Progenitor cell of endocrine pancreas (in vitro differentiated cells): ENCODE measurements around the gene GOLGA6L7. TPM values are rescaled to one million over a fixed set of nuclear protein-coding genes. Genes with fewer than 3 reads are reported as not detected.

ENCODE experiments used
- DNase-seq: peaks from one replicate; pipeline ENCODE4 v3.0.0; 2021; ENCODE audit warnings: low spot score; ENCODE audit not compliant: unreplicated experiment
- H3K27ac Mint-ChIP-seq: 2 replicates; pipeline ENCODE4 v1.8.0; 2021; ENCODE audit warnings: mild to moderate bottlenecking, moderate library complexity, mixed read lengths
- H3K27me3 Mint-ChIP-seq: 2 replicates; pipeline ENCODE4 v1.8.0; 2021; ENCODE audit warnings: mixed read lengths
- H3K36me3 Mint-ChIP-seq: 2 replicates; pipeline ENCODE4 v1.8.0; 2022; ENCODE audit warnings: mixed read lengths; ENCODE audit not compliant: insufficient read depth
- H3K4me1 Mint-ChIP-seq: 2 replicates; pipeline ENCODE4 v1.8.0; 2021; ENCODE audit warnings: low read depth, mixed read lengths
- H3K4me3 Mint-ChIP-seq: 2 replicates; pipeline ENCODE4 v1.8.0; 2021; ENCODE audit warnings: low read depth, mild to moderate bottlenecking, moderate library complexity, mixed read lengths
- H3K9me3 Mint-ChIP-seq: 2 replicates; pipeline ENCODE4 v1.8.0; 2021; ENCODE audit warnings: low read depth, mixed read lengths
- CTCF ChIP-seq: fragments of 200-600 bp; sonication (generic); IDR thresholded peaks from one replicate; pipeline ENCODE4 v1.5.0; 2021; ENCODE audit warnings: antibody characterized with exemption, mild to moderate bottlenecking; ENCODE audit not compliant: unreplicated experiment
- total RNA-seq: library from RNA; stranded (reverse); gene quantifications from 2 replicates; pipeline ENCODE4 v1.2.1, GENCODE V29; 2021

The GOLGA6L7 gene
- total RNA-seq, 1 donor from 2014 or later, result not detected

GRCh38 chr15:28885630-28886430 is 37.4 kb upstream of the GOLGA6L7 start, which contains the start of gene APBA2:
TSS of gene APBA2 (plus strand) at chr15:28885974. CDS start at chr15:29053885, 167,911 bp downstream.
- DNase-seq, result peak; percentile 51
- no peak for TF ChIP-seq CTCF
- peak within 1 kb of the TSS; percentile 76 for H3K27ac Mint-ChIP-seq
- H3K36me3 Mint-ChIP-seq, result no peaks in the 10 kb centered on the region
- peak within 1 kb of the TSS; percentile 74 for H3K4me3 Mint-ChIP-seq
- no peaks in the 10 kb centered on the region for H3K9me3 Mint-ChIP-seq
- H3K4me1 Mint-ChIP-seq, result peaks cover 12% of the 10 kb centered on the region
- peaks cover 9% of the 10 kb centered on the region for H3K27me3 Mint-ChIP-seq

- no peaks in the 10 kb centered on the region for H3K36me3 Mint-ChIP-seq
- H3K27me3 Mint-ChIP-seq, result peaks cover 9% of the 10 kb centered on the region
- no peaks in the 10 kb centered on the region for H3K9me3 Mint-ChIP-seq
- DNase-seq, result no peak
- peaks cover 14% of the 10 kb centered on the region for H3K4me1 Mint-ChIP-seq
- no peak for TF ChIP-seq CTCF
- peak overlapping the region; percentile 76 for H3K27ac Mint-ChIP-seq
- peak overlapping the region; percentile 67 for H3K4me3 Mint-ChIP-seq
These were observed 36.7 kb upstream of the GOLGA6L7 start for GRCh38 chr15:28885128-28885629.

- DNase-seq, result no peak
- TF ChIP-seq CTCF, result no peak
- Mint-ChIP-seq H3K4me3 (peak overlapping the region; percentile 67), H3K27ac (no peak overlapping the region), H3K36me3 (no peaks in the 10 kb centered on the region), H3K4me1 (peaks cover 14% of the 10 kb centered on the region), H3K27me3 (peaks cover 9% of the 10 kb centered on the region), H3K9me3 (no peaks in the 10 kb centered on the region)
These were observed 35.9 kb upstream of the GOLGA6L7 start for GRCh38 chr15:28884151-28884940.

GRCh38 chr15:28881600-28881999 is 33.2 kb upstream of the GOLGA6L7 start:
- Mint-ChIP-seq H3K27me3 (peaks cover 8% of the 10 kb centered on the region), H3K36me3 (no peaks in the 10 kb centered on the region), H3K9me3 (no peaks in the 10 kb centered on the region), H3K4me3 (no peak overlapping the region), H3K4me1 (peaks cover 6% of the 10 kb centered on the region), H3K27ac (no peak overlapping the region)
- DNase-seq, result no peak
- no peak for TF ChIP-seq CTCF

- Mint-ChIP-seq H3K4me3 (no peak overlapping the region), H3K27ac (peak overlapping the region; percentile 87), H3K36me3 (no peaks in the 10 kb centered on the region), H3K9me3 (no peaks in the 10 kb centered on the region), H3K4me1 (peaks cover 6% of the 10 kb centered on the region), H3K27me3 (peaks cover 8% of the 10 kb centered on the region)
- no peak for TF ChIP-seq CTCF
- no peak for DNase-seq
These were observed 32.7 kb upstream of the GOLGA6L7 start for GRCh38 chr15:28881170-28881569.
